CD1c-positive myeloid dendritic cell (primary cell): ENCODE results near the gene EFCAB10.
"Not testable (repeated sequence)": the region's sequence is repeated elsewhere in the genome, so short reads cannot be mapped to it uniquely, and the experiment has no call there.

Experiments
- DNase-seq: peaks from one replicate; pipeline ENCODE4 v3.0.0-alpha.2; 2016; ENCODE audit errors: extremely low spot score

EFCAB10 gene

DNA sequence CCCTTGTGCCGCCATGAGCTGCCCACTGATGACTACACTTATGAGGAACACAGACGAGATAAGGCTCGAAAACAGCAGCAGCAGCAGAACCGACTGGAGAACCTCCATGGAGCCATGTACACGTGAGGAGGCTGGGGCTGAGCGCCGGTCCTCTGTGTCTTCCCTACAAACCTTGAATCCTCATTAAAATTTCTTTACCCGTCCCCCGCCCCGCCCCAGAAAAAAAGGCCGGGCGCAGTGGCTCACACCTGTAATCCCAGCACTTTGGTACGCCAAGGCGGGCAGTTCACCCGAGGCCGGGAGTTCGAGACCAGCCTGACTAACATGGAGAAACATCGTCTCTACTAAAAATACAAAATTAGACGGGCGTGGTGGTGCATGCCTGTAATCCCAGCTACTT lies 50.7 kb downstream of the EFCAB10 start:
- no peak for DNase-seq

DNA sequence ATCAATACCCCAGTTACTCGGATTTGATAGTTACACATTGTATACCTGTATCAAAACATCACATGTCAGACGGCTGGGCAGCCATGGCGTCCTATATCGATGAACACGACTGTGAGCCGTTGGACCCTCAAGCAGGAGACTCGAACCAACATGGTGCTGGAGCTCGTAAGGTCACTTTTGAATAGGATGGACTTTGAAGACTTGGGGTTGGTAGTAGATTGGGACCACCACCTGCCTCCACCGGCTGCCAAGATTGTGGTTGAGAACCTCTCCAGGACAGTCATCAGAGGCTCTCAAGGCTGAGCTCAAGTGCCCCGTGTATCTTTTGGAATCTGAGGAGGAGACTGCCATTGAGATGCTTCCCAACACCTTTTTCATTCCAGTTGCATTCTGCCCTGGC lies 51.2 kb downstream of the EFCAB10 start:
- no peak for DNase-seq

DNA sequence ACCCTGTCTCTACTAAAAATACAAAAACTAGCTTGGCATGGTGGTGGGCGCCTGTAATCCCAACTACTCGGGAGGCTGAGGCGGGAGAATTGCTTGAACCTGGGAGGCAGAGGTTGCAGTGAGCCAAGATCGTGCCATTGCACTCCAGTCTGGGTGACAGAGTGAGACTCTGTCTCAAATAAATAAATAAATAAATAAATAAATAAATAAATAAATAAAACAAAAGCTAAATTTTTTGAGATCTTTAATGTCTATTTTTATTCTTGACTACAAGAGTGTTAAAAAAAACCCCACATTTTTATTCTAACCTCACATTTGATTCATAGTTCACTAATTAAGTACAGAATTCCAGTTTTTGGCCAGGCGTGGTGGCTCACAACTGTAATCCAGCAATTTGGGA lies 53.6 kb downstream of the EFCAB10 start:
- not testable (repeated sequence) for DNase-seq

DNA sequence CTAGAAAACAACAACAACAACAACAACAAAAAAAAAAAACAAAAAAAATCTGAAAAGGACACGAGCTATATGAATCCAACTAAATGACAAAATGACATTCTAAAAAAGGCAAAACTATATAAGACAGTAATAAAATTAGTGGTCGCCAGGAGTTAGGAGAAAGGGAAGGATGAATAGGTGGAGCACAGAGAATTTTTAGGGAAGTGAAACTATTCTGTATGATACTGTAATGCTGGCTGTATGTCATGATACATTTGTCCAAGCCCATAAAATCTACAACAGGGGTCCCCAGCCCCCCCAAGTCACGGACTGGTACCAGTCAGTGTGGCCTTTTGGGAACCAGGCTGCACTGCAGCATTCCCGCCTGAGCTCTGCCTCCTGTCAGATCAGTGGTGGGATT lies 56.5 kb downstream of the EFCAB10 start:
- no peak for DNase-seq

DNA sequence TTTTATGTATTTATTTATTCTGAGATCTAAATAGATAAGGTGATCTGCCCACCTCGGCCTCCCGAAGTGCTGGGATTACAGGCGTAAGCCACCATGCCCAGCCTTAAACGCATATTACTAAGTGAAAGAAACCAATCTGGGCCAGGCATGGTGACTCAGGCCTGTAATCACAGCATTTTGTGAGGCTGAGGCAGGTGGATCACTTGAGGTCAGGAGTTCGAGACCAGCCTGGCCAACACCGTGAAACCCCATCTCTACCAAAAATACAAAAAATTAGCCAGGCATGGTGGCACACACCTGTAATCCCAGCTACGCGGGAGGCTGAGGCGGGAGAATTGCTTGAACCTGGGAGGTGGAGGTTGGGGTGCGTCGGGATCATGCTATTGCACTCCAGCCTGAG lies 56.9 kb downstream of the EFCAB10 start:
- not testable (repeated sequence) for DNase-seq

DNA sequence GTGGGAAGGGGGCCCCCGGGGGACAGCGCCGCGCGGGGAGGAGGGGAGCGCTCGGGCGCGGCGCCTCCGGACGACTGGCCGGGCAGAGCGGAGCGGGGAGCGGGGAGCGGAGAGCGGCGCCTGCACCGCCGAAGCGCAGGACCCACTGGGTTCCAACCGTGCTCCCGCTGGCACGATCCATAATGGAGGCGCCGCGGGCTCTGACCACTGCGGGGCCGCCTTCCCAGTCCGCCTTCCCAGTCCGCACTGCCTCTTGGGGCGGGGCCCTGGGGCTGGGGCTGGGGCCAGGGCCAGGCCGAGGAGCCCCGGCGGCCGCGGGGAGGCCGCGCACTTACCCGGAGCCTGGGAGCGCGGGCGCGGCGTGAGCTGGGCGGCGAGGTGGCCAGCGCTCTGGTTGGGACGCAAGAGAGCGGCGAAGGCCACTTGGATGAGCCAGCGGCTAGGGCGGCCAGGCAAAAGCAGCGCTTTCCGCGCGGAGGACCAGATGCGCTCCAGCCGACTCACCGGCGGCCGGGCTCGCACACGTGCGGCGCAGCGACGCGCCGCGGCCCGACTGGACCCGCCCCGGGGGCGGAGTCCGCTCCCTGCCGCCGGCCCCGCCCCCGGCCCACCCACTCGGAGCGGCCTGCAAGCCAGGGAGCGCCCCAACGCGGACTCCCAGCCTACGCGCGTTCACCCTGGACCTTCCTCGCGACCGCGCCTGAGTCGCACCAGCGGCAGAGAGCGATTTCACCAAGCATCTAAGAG lies 59.4 kb downstream of the EFCAB10 start, which contains the start of gene PUS7:
TSS of gene PUS7 (minus strand) at position 555 of the 747 bp plus-strand sequence. CDS start 13,759 bp downstream, outside the sequence.
- DNase-seq: peak; percentile 96

DNA sequence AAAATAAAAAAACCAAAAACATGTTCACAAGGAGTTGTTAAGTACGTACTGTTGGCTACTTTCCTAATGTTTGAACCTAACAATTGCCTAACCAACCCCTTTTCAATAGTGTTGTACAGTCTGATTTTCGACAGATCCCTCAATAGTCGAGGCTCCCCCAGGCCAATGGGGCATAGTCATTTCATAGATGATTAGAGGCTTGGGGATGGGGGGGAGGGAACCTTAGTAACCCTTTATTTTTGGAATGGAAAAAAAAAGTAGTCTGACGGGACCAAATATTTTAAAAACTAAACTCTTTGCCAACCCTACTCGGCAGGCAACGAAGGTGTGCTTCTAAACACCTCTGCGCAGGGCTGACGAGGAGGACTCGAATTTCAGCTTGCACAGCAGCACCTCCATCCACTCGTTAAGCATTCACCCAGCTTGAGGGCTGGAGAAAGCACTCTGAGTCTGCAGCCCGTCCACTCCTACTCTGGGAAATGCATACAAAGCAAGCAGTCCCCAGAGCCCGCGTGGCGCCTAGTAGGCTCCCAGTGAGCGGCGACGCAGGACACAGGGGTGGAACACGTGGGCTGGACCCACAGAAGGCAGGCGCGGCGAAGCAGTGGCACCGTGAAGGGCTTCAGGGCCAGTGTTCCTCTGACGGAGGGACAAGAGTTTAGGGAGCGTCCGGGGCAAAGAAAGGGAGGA lies 60.1 kb downstream of the EFCAB10 start:
- DNase-seq: peak; percentile 54

DNA sequence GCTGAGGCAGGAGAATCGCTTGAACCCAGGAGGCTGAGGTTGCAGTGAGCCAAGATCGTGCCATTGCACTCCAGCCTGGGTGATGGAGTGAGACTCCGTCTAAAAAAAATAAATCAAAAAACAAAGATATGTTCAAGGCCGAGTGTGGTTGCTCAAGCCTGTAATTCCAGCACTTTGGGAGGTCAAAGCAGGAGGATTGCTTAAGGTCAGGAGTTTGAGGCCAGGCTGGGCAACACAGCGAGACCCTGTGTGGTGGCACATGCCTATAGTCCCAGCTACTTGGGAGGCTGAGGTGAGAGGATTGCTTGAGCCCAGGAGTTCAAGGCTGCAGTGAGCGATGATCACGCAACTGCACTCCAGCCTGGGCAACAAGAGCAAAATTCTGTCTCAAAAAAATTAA lies 60.7 kb downstream of the EFCAB10 start:
- DNase-seq: not testable (repeated sequence)

DNA sequence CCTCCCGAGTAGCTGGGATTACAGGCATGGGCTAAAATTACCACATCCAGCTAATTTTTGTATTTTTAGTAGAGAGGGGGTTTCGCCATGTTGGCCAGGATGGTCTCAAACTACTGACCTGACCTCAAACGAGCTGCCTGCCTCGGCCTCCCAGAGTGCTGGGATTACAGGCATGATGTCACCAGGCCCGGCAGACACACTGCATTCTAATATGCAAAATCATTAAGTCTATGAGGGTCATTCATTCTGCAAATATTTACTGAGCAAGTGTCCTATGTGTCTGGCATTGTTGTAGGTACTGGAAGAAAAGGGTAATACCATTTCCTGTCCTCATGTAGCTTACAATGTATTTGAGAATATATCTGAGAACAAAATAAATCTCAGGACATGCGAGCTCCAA lies 61.9 kb downstream of the EFCAB10 start:
- no peak for DNase-seq

DNA sequence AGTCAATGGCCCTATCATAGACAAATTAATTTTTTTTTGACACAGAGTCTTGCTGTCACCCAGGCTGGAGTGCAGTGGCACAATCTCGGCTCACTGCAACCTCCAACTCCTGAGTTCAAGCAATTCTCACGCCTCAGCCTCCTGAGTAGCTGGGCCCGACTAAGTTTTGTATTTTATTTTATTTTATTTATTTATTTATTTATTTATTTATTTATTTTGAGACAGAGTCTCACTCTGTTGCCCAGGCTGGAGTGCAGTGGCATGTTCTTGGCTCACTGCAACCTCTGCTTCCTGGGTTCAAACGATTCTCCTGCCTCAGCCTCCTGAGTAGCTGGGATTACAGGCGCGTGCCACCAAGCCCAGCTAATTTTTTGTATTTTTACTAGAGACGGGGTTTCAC lies 65.7 kb downstream of the EFCAB10 start:
- not testable (repeated sequence) for DNase-seq
